Raji (cell line): ENCODE measurements around the gene HSPA12A.

Source experiments
- POLR2A ChIP-seq: IDR thresholded peaks from 2 replicates; pipeline ENCODE4 v1.6.1; 2011; ENCODE audit warnings: low read depth, low read length, control low read depth; ENCODE audit not compliant: insufficient read depth

HSPA12A gene

DNA sequence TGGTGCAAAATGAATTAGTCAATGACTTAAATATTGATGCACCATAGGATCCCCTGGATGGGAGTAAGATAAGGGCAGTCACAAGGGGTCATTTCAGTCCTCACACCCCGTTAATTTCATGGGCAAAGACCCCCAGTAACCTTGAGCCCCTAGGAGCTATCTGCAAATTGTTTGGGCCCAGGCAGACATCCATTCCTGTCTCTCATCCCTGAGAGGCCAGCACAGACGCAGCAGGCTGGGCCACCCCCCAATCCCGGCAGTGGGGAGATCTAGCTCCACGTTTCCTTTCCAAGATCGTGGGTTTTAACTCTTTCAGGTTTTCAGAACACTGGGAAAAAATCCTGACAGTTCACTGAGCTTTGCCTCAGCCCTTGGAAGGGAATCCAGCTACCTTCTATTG, 81.5 kb downstream of the HSPA12A start:
- no peak for TF ChIP-seq POLR2A

DNA sequence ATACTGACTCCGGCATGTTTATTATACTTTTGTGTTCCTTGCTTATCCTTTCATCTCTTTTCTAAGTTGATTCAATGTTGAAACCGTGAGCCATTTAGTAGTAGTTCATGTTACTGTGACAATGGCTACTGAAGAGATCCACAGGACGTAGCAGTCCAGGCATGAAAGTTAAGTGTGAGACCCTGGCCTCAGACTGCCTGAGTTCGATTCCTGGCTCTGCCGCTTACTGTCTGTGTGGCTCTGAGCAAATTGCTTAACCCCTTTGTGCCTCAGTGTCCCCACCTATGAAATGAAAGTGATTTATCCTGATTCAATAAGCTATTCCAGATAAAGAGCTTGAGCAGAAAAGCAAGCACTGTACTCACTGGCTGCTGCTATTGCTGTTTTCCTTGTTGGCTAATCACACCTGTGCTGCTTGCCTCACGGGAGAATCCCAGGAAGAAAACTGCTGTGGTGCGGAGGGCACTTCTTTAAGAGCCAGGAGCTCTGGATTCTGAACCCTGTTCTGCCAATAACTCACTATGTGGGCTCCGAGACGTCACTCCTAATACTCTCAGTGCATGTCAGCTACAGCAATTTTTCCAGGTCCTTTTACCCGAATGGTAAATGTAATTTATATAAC, 83.2 kb downstream of the HSPA12A start:
- TF ChIP-seq POLR2A, result no peak

DNA sequence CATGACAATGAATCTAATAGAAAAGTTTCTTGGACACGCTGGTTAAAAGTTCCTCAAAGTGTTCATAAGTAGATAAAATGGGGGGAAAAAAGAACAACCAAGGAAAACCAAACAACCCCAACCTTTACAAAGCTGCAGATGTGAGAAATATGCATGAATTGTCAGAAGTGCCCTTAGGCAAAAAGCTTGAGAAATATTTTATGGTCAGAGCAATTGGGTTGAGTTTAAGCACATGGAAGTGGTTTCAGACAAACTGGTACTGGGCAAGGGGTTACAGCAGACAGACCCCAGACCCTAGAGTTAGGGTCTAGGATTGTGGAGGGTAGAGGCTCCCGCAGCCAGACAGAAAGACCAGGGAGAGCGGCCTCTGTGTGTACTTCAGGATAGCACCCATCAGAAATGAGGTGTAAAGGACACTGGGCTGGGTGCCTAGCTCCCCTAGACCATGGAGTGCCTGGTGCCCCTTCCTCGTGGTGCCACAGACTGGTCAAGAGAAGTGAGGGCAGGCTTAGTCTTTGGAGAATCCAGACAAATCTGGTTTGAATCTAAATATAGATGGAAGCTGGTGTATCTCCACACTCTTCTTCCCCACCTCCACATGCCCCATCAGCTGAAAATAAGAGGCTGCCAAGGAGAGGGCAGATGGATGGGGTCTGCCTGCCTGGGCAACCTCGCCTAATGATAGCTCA, 84.4 kb downstream of the HSPA12A start:
- no peak for TF ChIP-seq POLR2A

DNA sequence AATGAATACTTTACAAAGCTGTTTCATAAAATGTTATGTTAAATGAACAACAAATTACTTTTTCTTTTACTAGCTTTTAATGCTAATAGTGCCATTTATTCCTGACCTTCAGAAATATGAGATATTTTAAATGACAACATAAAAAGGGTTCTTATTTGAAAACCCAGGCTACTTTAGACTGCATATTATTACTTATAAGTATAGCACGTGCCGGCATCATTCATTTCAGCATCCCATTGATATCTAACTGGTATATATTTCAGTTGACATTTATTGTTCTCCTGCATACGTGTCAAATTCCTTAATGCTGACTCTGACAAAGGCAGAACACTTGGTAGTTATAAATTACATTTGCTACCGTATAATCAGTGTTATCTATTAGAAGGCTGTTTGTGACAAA, 86.3 kb downstream of the HSPA12A start:
- TF ChIP-seq POLR2A, result no peak

DNA sequence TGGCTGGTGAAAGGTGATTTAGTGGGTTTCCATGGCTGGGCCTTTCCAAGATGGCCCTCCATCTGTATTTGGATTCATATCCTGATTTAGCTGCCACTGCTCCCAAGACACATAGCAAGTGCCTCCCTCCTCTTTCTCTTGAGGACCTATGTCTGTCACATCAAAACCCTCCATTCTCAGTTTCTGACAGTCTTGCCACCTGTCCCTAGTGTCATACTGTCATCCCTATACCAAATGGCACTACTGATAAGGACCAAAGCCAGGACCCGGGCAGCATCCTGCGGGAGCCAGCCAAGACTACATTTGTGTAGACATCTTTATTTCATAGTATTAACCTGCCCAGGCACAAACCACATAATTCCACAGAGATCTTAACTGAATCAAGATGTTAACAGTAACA, 86.8 kb downstream of the HSPA12A start:
- TF ChIP-seq POLR2A, result no peak

DNA sequence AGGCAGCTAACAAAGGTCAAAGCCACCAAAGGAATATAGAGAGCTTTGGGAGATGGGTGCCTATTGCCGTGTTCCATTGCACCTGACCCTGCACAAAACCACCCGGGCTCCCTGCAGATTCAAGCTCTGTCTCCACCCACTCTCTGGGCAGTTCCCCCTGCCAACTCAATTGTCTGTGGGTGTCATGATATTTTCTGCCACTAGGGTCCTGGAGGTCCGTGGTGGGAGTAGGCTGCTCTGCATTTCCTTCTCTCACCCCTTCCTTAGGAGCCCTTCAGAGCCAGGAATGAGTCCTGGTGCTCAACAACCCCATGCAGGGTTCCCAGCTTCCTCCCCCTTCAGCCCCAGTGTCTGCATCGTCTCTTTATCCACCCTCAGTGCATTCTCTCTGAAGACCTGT, 87.5 kb downstream of the HSPA12A start:
- TF ChIP-seq POLR2A, result no peak

DNA sequence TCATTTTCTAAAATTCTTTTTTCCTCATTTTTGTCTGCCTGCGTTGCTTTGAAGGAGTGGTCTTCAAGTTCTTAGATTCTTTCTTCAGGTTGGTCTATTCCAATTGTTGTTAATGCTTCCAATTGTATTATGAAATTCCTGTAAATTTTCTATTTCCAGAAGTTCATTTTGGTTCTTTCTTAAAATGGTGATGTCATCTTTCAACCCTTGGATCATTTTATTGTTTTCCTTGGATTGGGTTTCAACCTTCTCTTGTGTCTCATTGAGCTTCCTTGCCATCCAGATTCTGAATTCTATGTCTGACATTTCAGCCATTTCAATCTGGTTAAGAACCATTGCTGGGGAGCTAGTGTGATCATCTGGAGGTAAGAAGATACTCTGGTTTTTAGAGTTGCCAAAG, 88.5 kb downstream of the HSPA12A start:
- no peak for TF ChIP-seq POLR2A

DNA sequence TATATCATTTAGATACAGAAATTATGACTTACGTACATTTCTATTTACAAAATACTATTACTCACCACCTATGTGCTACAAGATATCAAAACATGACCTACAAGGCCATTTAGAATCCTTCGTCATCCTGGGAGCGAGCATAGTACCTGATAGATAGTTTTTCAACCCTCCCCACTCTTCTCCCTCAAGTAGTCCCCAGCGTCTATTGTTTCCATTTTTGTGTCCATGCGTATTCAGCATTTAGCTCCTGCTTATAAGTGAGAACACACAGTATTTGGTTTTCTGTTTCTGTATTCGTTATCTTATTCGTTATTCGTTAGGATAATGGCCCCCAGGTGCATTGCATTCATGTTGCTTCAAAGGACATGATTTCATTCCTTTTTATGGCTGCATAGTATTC, 93.5 kb downstream of the HSPA12A start:
- no peak for TF ChIP-seq POLR2A

DNA sequence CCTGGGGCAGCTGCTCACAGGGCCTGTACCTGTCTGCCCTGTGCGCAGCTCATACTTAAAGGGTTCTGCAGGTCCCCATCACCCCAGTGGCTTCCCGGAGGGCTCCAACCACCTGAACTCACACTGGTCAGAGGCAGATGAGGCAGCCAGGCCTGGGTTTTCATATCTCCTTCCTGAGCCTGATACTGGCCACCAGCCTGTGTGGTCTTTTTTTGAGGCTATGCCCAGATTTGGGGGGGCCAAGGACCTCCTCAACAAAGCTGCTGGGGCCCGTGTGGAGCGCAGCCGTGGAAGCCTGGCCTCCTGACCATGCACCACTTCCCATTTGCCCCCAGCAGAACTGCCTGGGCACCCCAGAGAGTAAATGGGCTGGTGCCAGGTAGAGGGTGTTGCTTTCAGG, 95.9 kb downstream of the HSPA12A start:
- TF ChIP-seq POLR2A, result no peak

DNA sequence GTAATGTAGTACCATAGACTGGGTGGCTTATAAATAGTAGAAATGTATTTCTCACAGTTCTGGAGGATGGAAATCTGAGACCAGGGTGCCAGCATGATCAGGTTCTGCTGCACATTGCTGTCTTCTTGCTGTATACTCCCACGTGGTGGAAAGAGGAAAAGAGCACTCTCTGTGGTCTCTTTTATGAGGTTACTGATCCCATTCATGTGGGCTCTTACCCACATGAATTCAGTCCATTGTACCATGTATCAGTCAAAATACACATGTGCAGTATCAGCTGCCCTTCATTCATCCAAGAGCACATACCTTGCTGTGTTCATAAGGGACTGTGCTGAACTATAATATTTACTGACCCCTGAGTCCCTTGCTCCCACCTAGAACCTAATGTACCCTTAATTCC, 104.5 kb downstream of the HSPA12A start:
- no peak for TF ChIP-seq POLR2A

DNA sequence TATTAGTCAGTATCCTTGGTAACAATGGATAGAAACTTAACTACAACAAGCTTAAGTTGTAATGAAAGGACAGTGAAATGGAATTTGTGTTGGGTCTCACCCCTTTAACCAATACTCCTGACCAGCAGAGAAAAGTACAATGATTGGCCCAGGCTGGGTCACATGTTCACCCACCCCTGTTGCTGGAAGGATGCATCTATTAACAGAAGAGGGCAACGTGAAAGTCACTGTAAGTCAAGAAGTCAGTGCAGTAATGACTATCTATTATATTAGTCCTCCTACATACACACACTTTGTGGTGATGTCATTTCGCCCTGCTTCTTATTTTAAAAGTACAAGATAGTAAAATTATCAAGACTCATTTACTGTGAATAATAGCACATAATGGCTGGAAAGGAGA, 105.4 kb downstream of the HSPA12A start:
- no peak for TF ChIP-seq POLR2A

DNA sequence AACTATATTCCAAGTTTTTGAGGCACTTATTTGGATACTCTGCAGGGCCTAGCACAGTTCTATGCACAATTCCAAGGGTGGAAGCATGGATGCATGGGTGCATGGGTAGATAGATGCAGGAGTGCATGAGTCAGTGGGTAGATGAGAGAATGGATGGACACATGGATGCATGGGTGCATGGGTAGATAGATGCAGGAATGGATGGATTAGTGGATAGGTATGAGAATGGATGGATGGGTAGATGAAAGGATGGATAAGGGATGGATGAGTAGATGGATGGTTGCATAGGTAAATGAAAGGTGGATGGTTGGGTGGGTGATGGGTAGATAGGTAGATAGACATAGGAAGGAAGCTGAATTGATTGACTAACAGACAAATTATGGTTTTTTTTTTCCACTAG, 106.0 kb downstream of the HSPA12A start:
- no peak for TF ChIP-seq POLR2A

DNA sequence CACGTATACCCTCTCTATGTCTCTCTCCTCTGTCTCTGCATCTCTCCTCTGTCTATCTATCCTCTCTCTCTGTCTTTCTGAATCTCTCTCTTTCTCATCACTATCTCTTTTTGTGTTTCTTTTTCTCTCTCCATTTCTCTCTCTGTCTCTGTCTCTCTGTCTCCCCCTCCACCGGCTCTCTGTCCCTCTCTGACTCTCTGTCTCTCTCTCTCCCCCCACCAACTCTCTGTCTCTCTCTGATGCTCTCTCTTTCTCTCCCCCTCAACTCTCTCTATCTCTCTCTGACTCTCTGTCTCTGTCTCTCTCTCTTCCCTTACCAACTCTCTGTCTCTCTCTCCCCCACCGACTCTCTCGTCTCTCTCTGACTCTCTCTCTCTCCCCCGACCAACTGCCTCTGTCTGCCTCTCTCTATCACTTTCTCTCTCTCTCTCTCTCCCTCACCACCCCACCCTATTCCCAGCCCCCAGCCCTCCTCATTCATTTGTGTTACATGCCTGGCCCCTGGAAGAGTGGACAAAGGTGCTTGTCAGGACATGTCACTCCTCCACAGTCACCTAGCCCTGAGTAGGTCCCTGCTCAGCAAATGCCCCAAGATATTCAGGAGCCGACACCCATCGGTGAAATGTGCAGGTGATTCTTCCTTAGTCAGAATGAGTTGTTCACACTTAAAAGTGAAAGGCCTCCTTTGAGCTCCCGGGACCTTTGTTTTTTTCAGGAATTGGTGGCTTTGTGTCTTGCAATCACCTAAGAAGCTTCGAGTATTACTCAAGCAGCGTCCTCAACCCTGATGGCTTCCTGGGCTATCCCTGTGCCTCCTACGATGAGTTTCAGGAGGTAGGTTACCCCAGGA, 108.0 kb downstream of the HSPA12A start:
- no peak for TF ChIP-seq POLR2A

DNA sequence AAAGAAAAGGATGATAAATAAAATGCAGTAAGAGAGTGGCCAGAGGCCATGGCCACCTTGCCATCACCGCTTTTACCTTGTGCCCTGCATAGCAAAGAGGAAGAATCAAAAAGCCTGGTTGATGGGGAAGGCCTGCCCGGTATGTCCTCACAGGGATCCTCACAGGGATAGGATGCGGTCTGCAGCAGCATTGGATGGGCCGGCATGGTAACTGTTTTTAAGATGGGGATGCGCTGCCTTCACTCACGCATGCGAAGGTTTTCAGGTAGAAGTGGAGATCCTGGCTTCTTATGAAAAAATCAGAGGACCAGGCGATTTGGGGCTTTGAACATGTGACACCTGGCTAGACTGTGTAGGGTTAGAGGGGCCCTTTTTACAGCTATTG, 109.2 kb downstream of the HSPA12A start:
- TF ChIP-seq POLR2A, result no peak

DNA sequence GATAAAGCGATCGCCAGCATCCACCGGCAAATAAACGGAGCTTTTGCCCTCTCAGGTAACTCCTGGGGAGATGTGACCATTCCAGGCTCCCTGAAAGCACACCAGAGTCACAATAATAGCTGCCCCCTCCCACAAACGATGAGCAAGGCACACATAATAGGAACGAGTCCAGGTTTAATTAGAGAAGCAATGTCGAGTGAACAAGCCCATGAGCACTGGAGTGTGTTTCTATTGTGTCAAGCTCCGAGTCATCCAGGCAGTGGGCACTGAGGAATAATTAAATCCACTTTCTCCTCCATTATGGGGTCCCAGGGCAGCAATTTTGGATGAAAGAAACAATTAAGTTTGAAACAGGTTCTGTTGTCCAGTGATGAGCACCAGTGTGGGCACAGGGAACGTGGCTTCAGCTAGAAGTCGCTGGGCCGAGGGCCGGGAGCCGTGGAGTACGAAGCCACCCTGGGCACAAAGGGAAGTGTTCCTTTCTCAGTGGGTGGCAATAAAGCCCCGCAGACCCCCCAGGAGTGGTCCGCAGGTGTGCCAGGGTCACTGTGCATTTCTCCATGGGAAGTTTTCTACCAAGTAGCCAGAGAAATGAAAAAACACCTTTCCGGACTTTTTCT, 109.7 kb downstream of the HSPA12A start:
- no peak for TF ChIP-seq POLR2A

DNA sequence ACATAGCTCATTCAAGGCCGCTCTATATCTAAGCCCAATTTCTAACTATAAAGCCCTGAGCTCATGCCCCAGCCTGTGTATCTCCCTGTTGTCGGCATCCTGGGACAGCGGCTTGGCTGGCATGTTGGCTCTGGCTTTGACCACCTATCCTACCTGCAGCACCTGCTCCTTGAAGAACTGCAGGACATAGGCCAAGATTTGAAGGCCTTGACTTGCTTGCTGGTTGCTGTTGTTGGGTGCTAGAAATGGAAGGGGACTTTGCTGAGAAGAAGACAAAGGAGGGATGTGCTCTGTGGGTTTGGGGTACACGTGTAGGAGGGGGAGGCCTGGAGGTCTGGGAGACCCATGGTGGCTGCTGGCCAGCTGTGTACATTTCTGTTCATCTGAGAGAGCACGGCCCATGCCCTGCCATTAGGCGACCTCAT, 110.5 kb downstream of the HSPA12A start:
- TF ChIP-seq POLR2A, result no peak
